ENCODE results near the gene OR10P1.
A peak's percentile ranks its signal among the peaks of the same experiment; 100 is the strongest.

The OR10P1 gene

GRCh38 chr12:55653031-55653430, 16.3 kb downstream of the OR10P1 start:
- peak; percentile 45 for DNase-seq

DNA sequence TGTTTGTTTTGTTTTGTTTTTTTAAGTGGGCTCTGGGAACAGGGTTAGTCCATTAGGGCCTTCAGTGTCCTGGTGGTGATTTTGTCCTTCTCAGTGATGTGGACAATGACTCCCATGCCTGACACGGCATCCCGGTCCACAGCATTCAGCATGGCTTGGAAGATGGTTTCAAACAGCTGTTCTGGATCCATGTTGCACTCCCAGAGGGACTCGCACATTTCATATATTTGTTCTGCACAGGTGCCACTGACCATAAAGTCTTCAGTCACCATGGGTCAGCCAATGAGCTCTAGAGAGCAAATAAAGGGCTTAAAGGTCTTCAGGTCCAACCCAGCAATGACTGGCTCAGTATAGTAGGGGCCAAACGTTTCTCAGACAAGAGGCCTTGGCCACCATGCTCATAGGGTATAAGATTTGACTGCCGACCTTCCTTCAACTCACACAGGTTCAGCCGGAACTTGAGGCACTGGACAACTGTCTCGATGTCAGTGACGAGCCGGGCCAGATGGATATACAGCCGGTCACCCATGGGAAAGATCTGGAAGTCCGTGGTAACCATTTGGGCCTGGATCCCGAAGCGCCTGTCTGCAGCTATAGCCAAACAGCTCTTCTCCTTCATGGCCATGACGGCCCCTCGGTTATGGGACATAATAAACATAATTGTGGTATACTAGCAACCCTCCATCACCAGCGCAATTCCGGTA, 18.0 kb downstream of the OR10P1 start:
- no peak for DNase-seq

GRCh38 chr12:55657212-55657611, 20.5 kb downstream of the OR10P1 start:
- no peak for DNase-seq

GRCh38 chr12:55658212-55658611, 21.5 kb downstream of the OR10P1 start:
- DNase-seq = no peak

DNA sequence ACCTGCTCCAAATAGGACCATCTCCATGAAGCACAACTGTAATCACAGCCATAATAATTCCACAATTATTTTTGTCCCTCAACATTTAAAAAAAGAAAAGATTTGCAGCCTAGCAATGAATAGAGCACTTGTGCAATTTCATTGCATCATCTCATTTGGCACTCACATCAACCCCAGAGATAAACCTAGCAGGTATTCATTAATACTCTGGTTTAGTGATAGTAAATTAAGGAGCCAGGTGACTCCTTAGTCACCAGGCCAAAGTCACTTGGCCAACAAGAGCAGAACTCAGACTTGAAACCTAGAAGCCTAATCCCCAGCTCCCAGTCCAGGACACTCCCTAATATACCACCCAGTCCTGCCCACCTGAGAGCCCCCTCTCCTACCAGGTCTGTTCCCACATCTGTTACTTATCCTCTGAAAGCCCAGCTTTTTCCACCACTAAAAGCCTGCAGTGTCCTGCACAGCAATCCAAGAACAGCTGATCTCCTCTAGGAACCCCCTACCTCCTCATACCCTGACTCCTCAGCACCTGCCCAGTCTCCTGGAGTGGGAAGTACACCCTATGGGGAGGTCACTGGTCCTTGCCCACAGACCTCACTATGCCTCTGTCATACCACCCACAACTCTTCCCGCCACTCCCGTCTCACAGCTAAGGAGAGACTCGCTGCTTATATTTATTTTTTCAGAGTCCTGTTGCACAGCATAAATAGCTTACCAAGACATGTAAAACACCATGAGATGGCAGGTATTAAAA, 22.1 kb downstream of the OR10P1 start:
- no peak for DNase-seq

- peak; percentile 70 for DNase-seq
Measured at GRCh38 chr12:55659486-55660385, 23.0 kb downstream of the OR10P1 start.

GRCh38 chr12:55663391-55663790, 26.7 kb downstream of the OR10P1 start:
- no peak for DNase-seq

- DNase-seq = no peak
Measured at GRCh38 chr12:55664826-55665225, 28.1 kb downstream of the OR10P1 start.

GRCh38 chr12:55666508-55666907, 29.8 kb downstream of the OR10P1 start:
- no peak for DNase-seq

DNA sequence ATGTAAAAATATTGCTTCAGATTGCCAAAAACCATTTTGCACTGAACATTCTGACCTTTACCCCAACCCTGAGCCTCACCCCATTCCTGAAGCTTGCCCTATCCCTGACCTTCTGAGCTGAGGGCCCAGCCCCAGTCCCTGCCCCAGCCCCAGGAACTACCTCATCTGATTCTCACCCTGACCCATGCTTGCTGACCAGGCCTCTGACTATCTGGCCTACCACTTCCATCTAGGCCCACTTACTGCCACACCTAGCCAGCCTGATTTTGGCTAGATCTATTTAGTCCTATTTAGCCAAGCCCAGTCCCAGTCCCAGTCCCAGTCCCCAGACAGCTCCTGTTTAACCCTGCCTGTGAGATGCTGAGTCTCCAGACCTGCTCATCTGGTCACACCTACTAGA, 33.6 kb downstream of the OR10P1 start:
- DNase-seq = no peak

DNA sequence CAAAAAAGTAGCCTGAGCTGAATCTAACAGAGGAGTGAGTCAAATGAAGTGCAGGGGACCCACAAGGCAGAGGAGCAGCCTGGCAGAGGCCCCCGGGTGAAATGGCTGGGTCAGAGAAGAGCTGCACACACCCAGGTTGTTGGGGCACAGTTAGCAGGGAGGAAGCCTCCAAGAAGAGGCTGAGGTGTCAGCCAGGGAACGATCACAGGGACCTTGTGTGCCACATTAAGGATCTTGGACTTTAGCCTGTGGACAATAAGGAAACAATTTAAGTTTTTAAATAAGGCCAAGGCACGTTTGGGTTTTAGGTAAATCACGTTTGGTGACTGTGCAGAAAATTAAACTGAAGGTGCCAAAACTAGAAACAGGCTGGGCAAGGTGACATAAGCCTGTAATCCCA, 35.1 kb downstream of the OR10P1 start:
- DNase-seq = no peak

- DNase-seq = peak; percentile 10
Measured at GRCh38 chr12:55673638-55674037, 36.9 kb downstream of the OR10P1 start.

DNA sequence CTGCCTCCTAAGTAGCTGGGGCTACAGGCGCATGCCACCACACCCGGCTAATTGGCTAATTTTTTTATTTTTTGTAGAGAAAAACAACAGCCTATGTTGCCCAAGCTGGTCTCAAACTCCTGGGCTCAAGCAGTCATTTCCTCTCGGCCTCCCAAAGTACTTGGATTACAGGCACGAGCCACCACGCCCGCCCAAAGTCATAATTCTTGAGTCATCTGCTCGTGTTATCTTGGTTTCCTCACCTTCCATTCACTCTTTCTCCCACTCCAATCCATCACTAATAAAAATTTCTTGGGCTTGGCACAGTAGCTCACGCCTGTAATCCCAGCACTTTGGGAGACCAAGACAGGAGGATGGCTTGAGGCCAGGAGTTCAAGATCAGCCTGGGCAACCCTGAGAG, 39.0 kb downstream of the OR10P1 start:
- DNase-seq = no peak

- DNase-seq = peak; percentile 20
Measured at GRCh38 chr12:55676707-55677106, 40.0 kb downstream of the OR10P1 start.

- DNase-seq = no peak
Measured at GRCh38 chr12:55679691-55680090, 43.0 kb downstream of the OR10P1 start.

GRCh38 chr12:55681142-55682077, 44.7 kb downstream of the OR10P1 start:
- peak; percentile 59 for DNase-seq

DNA sequence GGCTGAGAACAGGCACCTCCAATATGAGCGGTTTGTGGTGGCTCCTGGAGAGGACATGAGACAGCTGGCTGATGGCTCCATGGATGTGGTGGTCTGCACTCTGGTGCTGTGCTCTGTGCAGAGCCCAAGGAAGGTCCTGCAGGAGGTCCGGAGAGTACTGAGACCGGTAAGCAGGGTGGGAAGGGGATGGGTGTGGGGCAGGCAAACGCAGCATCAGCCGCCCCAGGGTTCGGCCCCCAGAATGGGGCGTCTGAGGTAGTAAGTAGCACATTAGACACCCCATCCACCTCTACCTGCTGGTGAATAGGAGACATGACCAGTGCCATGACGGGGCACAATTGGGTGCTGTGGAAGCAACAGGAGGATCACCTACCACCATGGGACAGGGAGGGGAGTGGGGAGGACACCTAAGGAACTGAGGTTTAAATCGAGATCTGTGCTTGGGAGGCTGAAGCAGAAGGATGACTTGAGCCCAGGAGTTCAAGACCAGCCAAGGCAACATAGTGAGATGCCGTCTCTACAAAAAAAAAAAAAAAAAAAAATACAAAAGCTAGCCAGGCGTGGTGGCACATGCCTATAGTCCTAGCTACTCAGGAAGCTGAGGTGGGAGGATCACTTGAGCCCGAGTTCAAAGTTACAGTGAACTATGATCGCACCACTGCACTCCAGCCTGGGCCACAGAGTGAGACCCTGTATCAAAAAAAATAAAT, 45.5 kb downstream of the OR10P1 start:
- DNase-seq = no peak

DNA sequence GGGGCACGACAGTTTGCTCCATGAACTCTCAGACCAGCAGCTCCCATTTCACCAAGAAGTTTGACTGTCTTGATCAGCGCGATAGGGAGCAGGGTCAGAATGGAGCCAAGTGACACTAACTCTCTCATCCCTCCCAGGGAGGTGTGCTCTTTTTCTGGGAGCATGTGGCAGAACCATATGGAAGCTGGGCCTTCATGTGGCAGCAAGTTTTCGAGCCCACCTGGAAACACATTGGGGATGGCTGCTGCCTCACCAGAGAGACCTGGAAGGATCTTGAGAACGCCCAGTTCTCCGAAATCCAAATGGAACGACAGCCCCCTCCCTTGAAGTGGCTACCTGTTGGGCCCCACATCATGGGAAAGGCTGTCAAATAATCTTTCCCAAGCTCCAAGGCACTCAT, 47.0 kb downstream of the OR10P1 start:
- no peak for DNase-seq

GRCh38 chr12:55684761-55685370, 48.2 kb downstream of the OR10P1 start:
- DNase-seq = no peak

DNA sequence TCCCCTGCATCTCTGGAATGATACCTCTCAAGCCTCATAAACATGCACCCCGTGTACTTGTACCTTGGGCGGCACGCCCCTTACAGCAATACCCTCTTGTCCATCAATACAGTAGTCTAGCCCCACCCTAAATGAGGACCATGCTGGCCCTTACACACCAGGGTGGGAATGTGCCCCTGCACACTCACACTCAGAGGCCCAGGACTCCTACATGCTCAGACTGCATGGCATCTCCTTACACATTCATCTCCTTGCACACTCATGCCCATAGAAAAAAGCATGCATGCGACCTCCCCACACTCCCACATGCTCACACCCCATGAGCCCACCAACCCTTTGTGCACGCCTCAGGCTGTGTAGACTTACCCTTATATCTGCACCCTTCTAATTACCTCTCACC, 49.0 kb downstream of the OR10P1 start:
- no peak for DNase-seq

DNA sequence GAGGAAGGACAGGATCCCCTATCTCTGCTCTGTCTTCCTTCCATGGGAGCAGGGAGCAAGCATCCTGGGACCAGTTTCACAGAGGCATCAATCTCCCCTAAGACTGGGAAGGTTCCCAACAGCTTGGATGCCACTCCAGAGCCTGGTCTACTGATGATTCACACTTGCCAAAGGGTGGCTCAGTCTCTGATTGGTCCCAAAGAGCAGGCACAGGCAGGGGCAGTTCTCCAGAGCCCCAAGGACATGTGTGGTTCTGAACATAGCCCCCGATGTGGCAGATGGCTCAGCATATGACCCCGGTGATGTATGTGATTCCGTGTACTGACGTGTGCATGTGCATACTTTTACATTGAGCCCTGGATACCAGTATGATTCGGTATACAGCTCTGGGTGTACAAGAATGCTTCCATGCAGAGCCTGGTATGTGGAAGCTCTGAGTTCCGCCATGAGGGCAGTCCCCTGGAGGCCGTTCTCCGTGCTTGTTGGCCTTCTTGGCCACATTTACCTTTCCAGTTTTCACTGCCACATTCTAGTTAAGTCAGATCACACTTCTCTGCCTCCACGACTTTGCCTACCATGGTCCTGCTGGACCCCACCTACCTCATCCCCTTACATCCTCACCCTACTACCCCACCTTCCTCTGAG, 49.8 kb downstream of the OR10P1 start:
- no peak for DNase-seq

All from hematopoietic multipotent progenitor cell treated with erythropoietin and hydrocortisone succinate and interleukin-3 and kit ligand, for 6 days (in vitro differentiated cells).